Caco-2 (cell line): ENCODE results near the gene MSX1. TPM values are rescaled to one million over a fixed set of nuclear protein-coding genes. Genes with fewer than 3 reads are reported as not detected.
A peak's percentile ranks its signal among the peaks of the same experiment; 100 is the strongest.

Experiments
- BruUV-seq: library from RNA; stranded (reverse); fragments of 400-500 nt; replicated peaks from 2 replicates; lab custom pipeline; 2021; lab: Mats Ljungman, UMichigan
- CTCF ChIA-PET: fragments of 300-600 bp; sonication (Branson Sonifier 250); formaldehyde crosslinking; loops from one replicate; lab custom pipeline; 2022; ENCODE audit warnings: antibody characterized with exemption; lab: Charles Lee
- POLR2A ChIA-PET: fragments of 300-600 bp; sonication (Branson Sonifier 250); formaldehyde crosslinking; loops from one replicate; lab custom pipeline; 2022; ENCODE audit warnings: antibody characterized with exemption; lab: Charles Lee
- DNase-seq, 2 experiments: peaks; one replicate each; pipeline versions ENCODE4 v3.0.0 to v3.0.0-alpha.2; 2020 to 2022
- H3K27me3 ChIP-seq: replicated peaks from 2 replicates; pipeline ENCODE4 v1.6.0; 2011; ENCODE audit warnings: low read length; ENCODE audit not compliant: control insufficient read depth, insufficient read depth
- H3K36me3 ChIP-seq: 2 replicates; pipeline ENCODE4 v1.5.1; 2011; ENCODE audit warnings: low read length; ENCODE audit not compliant: control insufficient read depth, insufficient read depth
- H3K4me1 ChIP-seq: fragments of 250-450 bp; sonication (Bioruptor Pico); 2 replicates; pipeline ENCODE4 v1.5.1; 2020; ENCODE audit warnings: mild to moderate bottlenecking
- H3K4me3 ChIP-seq: 2 replicates; pipeline ENCODE4 v1.5.1; 2011; ENCODE audit warnings: low read depth, mild to moderate bottlenecking, control low read depth, low read length
- H3K9me3 ChIP-seq: fragments of 250-450 bp; sonication (Bioruptor Pico); 2 replicates; pipeline ENCODE4 v1.5.1; 2020; ENCODE audit warnings: mild to moderate bottlenecking, moderate library complexity
- H3K27ac Mint-ChIP-seq: one replicate; pipeline ENCODE4 v1.8.0; 2022; ENCODE audit warnings: mixed read lengths; ENCODE audit not compliant: unreplicated experiment
- H3K27me3 Mint-ChIP-seq: one replicate; pipeline ENCODE4 v1.8.0; 2022; ENCODE audit warnings: mixed read lengths; ENCODE audit not compliant: insufficient read depth, unreplicated experiment
- H3K36me3 Mint-ChIP-seq: one replicate; pipeline ENCODE4 v1.8.0; 2022; ENCODE audit warnings: mild to moderate bottlenecking, mixed read lengths; ENCODE audit not compliant: insufficient read depth, unreplicated experiment
- H3K4me1 Mint-ChIP-seq: one replicate; pipeline ENCODE4 v1.8.0; 2022; ENCODE audit warnings: low read depth, mixed read lengths; ENCODE audit not compliant: unreplicated experiment
- H3K4me3 Mint-ChIP-seq: one replicate; pipeline ENCODE4 v1.8.0; 2022; ENCODE audit warnings: mild to moderate bottlenecking, moderate library complexity, mixed read lengths; ENCODE audit not compliant: unreplicated experiment
- H3K9me3 Mint-ChIP-seq: one replicate; pipeline ENCODE4 v1.8.0; 2022; ENCODE audit warnings: mixed read lengths; ENCODE audit not compliant: unreplicated experiment
- CTCF ChIP-seq, 2 experiments: fragments of 200-600 bp in 1 of 2; IDR thresholded peaks; 1 replicate in 1 of 2; 2 replicates in 1 of 2; pipeline versions ENCODE4 v1.5.1 to v1.8.0; 2011 to 2022; ENCODE audit warnings: antibody characterized with exemption in 1 of 2, control low read depth in 1 of 2, inconsistent platforms in 1 of 2, low read depth in 1 of 2, low read length in 1 of 2, mild to moderate bottlenecking in 1 of 2, moderate library complexity in 1 of 2; ENCODE audit not compliant: insufficient read depth in 1 of 2, severe bottlenecking in 1 of 2, unreplicated experiment in 1 of 2
- intact Hi-C: fragments of 100-400 bp; cut with micrococcal nuclease; formaldehyde crosslinking; loops from one replicate; pipeline ENCODE4 v1.10.0; 2022; ENCODE audit not compliant: unreplicated experiment
- total RNA-seq: library from RNA; stranded (reverse); gene quantifications from 2 replicates; pipeline ENCODE4 v1.2.3, GENCODE V29; 2022

The MSX1 gene
- total RNA-seq, 1 experiment from 2014 or later, result 35.1 TPM

GRCh38 chr4:4888695-4889094 lies 29.2 kb downstream of the MSX1 start:
- DNase-seq, result no peak
- Mint-ChIP-seq H3K27me3 (peaks cover 21% of the 10 kb centered on the region), H3K9me3 (no peaks in the 10 kb centered on the region), H3K4me1 (no peaks in the 10 kb centered on the region), H3K4me3 (no peak overlapping the region), H3K27ac (no peak overlapping the region), H3K36me3 (no peaks in the 10 kb centered on the region)
- Histone ChIP-seq H3K27me3 (no peaks in the 10 kb centered on the region), H3K4me1 (no peaks in the 10 kb centered on the region), H3K4me3 (no peak overlapping the region), H3K9me3 (no peaks in the 10 kb centered on the region), H3K36me3 (no peaks in the 10 kb centered on the region)
- ChIA-PET POLR2A (no interaction called here), CTCF (no interaction called here)
- no TSS peak for BruUV-seq
- peak in 1 of 2 experiments; percentile 6 for TF ChIP-seq CTCF (IDR thresholded peaks at IDR 0.05; ENCODE audit: insufficient read depth in 1 of 2, low read depth in 1 of 2, low read length in 1 of 2, severe bottlenecking in 1 of 2, unreplicated experiment in 1 of 2)
- intact Hi-C loops, result no loop called here

- ChIA-PET CTCF (no interaction called here), POLR2A (no interaction called here)
- Histone ChIP-seq H3K9me3 (no peaks in the 10 kb centered on the region), H3K4me3 (no peak overlapping the region), H3K4me1 (no peaks in the 10 kb centered on the region), H3K36me3 (no peaks in the 10 kb centered on the region), H3K27me3 (no peaks in the 10 kb centered on the region)
- H3K36me3 Mint-ChIP-seq, result no peaks in the 10 kb centered on the region
- intact Hi-C loops, result no loop called here
- H3K9me3 Mint-ChIP-seq, result no peaks in the 10 kb centered on the region
- no peak for TF ChIP-seq CTCF (IDR thresholded peaks at IDR 0.05; ENCODE audit: insufficient read depth in 1 of 2, low read depth in 1 of 2, low read length in 1 of 2, severe bottlenecking in 1 of 2, unreplicated experiment in 1 of 2)
- no peaks in the 10 kb centered on the region for H3K4me1 Mint-ChIP-seq
- H3K4me3 Mint-ChIP-seq, result no peak overlapping the region
- no peak for DNase-seq
- peaks cover 21% of the 10 kb centered on the region for H3K27me3 Mint-ChIP-seq
- H3K27ac Mint-ChIP-seq, result no peak overlapping the region
- BruUV-seq, result no TSS peak
These were observed 30.3 kb downstream of the MSX1 start for GRCh38 chr4:4889781-4890180.

- H3K27me3 Mint-ChIP-seq, result peaks cover 21% of the 10 kb centered on the region
- DNase-seq, result no peak
- CTCF ChIA-PET, result no interaction called here
These were observed 31.2 kb downstream of the MSX1 start for GRCh38 chr4:4890574-4891255.

More at GRCh38 chr4:4890574-4891255, 31.2 kb downstream of the MSX1 start:
- no peak overlapping the region for H3K4me3 ChIP-seq
- no peaks in the 10 kb centered on the region for H3K4me1 ChIP-seq
- BruUV-seq, result no TSS peak
- intact Hi-C loops, result no loop called here
- Mint-ChIP-seq H3K36me3 (no peaks in the 10 kb centered on the region), H3K9me3 (no peaks in the 10 kb centered on the region), H3K4me3 (no peak overlapping the region), H3K4me1 (no peaks in the 10 kb centered on the region), H3K27ac (no peak overlapping the region)
- TF ChIP-seq CTCF (IDR thresholded peaks at IDR 0.05; ENCODE audit: insufficient read depth in 1 of 2, low read depth in 1 of 2, low read length in 1 of 2, severe bottlenecking in 1 of 2, unreplicated experiment in 1 of 2), result no peak
- POLR2A ChIA-PET, result no interaction called here
- H3K36me3 ChIP-seq, result no peaks in the 10 kb centered on the region
- no peaks in the 10 kb centered on the region for H3K9me3 ChIP-seq
- no peaks in the 10 kb centered on the region for H3K27me3 ChIP-seq
